OCI-M2 (cell line): ENCODE data around the gene SSTR3.

ENCODE experiments used
- DNase-seq: peaks from one replicate; lab custom pipeline; 2025; ENCODE audit not compliant: unreplicated experiment; lab: John Stamatoyannopoulos, UW

The SSTR3 gene

GRCh38 chr22:37197451-37198257 is 14.6 kb downstream of the SSTR3 start:
- DNase-seq, result no peak

GRCh38 chr22:37196539-37197450 is 15.5 kb downstream of the SSTR3 start:
- no peak for DNase-seq

GRCh38 chr22:37195921-37196320 is 16.4 kb downstream of the SSTR3 start:
- DNase-seq, result no peak

- DNase-seq, result no peak
Measured at GRCh38 chr22:37194750-37195149, 17.5 kb downstream of the SSTR3 start.

GRCh38 chr22:37193629-37194191 is 18.6 kb downstream of the SSTR3 start:
- DNase-seq, result peak; percentile 6

GRCh38 chr22:37192741-37193140 is 19.5 kb downstream of the SSTR3 start:
- DNase-seq, result no peak

- no peak for DNase-seq
Measured at GRCh38 chr22:37192204-37192603, 20.1 kb downstream of the SSTR3 start.

- no peak for DNase-seq
Measured at GRCh38 chr22:37190262-37190780, 22.0 kb downstream of the SSTR3 start.

GRCh38 chr22:37188901-37189466 is 23.3 kb downstream of the SSTR3 start:
- DNase-seq, result no peak

- DNase-seq, result no peak
Measured at GRCh38 chr22:37187891-37188761, 24.2 kb downstream of the SSTR3 start, which contains the start of gene C1QTNF6. TSS of gene C1QTNF6 (minus strand) at chr22:37188247. CDS start at chr22:37188213, 34 bp downstream.

- DNase-seq, result no peak
Measured at GRCh38 chr22:37187552-37187890, 24.8 kb downstream of the SSTR3 start.

- DNase-seq, result no peak
Measured at GRCh38 chr22:37186997-37187522, 25.2 kb downstream of the SSTR3 start.

- DNase-seq, result no peak
Measured at GRCh38 chr22:37186228-37186996, 25.9 kb downstream of the SSTR3 start.

- DNase-seq, result no peak
Measured at GRCh38 chr22:37185646-37186227, 26.5 kb downstream of the SSTR3 start.

GRCh38 chr22:37184816-37185541 is 27.3 kb downstream of the SSTR3 start:
- no peak for DNase-seq

- no peak for DNase-seq
Measured at GRCh38 chr22:37184380-37184755, 27.9 kb downstream of the SSTR3 start.

GRCh38 chr22:37183432-37184379 is 28.6 kb downstream of the SSTR3 start:
- DNase-seq, result no peak
